HG02870 (cell line): ENCODE results near the gene REV3L.
A peak's percentile ranks its signal among the peaks of the same experiment; 100 is the strongest.
"Not testable (repeated sequence)": the region's sequence is repeated elsewhere in the genome, so short reads cannot be mapped to it uniquely, and the experiment has no call there.

ENCODE experiments used
- ATAC-seq: cut with Tn5 transposase; IDR thresholded peaks from one replicate; pipeline ENCODE4 v1.9.1; 2021; ENCODE audit warnings: mild to moderate bottlenecking, moderate library complexity; ENCODE audit not compliant: unreplicated experiment

Gene REV3L

DNA sequence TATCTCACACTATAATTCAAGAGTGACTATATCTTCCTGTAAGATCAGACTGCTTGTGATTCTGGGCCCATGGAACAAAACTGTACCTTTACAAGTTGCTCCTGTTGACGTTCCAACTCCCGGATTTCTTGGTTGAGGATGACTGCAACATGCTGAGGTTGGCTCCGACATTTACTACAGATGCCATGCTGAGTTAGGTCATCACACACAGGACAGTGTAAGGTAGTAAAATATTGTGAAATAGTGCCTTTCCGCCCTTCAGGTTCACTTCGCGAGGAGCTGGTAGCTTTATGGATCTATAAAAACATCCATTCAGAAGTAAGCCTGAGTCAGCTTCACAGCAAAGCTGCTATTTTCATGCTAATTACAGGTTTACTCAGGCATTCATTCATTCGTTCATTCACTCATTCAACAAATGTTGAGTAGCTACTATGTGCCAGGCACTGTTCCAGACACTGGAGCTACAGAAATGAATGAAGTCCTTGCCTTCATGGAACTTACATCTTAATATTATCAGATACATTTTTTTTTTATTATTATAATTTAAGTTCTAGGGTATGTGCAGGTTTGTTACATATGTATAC lies 175.7 kb downstream of the REV3L start:
- no peak for ATAC-seq

DNA sequence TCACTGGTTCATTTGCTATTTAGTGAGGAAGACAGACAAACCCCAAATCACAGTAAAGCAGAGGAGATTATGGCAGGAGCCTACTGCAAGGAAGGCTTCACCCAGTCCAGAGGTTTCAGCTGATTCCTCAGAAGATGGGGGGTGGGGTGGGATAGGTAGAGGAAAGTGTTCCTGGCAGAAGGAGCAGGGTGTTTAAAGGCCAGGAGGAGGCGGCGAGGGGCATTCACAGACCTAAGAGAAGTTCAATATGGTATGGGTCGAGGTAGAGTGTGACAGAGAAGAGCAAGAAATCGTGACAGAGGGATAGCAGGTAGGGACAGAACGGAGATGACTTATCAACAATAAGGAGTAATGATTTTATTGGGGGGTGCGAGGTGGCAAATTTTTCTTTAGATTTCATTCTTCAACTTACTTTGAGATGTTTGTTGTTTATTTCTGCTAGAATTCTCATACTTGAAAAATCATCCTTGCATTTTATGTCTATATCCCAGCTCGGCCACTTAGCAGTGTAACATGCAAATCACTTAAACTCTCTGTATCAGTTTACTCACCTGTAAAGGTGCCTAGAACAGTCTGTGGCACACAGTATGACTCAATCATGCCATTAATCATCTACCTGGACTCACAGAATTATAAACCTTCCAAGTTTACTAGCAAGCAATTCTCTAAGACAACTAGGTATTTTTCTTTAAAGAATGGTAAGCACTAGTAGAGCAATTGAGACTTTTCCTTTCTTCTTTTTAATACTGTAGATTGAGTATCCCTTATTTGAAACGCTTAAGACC lies 176.7 kb downstream of the REV3L start:
- no peak for ATAC-seq

DNA sequence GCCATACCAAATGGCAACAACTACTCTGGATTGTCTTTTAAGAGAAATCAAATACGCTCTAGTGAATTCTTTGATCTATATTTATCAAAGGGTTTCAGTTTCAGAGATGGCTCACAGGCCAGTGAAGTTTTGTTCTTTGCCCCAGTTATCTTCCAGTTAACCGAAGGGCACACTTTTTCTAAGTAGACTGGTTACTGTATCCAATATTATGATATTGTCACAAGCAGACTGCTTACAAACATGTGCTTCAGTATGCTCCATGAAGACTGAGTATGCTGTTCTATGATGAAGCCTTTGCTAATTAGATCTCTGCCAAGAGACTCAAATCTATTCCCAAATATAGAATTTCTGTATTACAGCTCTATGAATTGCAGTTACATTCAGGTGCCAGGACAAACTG lies 181.1 kb downstream of the REV3L start:
- peak; percentile 60 for ATAC-seq

DNA sequence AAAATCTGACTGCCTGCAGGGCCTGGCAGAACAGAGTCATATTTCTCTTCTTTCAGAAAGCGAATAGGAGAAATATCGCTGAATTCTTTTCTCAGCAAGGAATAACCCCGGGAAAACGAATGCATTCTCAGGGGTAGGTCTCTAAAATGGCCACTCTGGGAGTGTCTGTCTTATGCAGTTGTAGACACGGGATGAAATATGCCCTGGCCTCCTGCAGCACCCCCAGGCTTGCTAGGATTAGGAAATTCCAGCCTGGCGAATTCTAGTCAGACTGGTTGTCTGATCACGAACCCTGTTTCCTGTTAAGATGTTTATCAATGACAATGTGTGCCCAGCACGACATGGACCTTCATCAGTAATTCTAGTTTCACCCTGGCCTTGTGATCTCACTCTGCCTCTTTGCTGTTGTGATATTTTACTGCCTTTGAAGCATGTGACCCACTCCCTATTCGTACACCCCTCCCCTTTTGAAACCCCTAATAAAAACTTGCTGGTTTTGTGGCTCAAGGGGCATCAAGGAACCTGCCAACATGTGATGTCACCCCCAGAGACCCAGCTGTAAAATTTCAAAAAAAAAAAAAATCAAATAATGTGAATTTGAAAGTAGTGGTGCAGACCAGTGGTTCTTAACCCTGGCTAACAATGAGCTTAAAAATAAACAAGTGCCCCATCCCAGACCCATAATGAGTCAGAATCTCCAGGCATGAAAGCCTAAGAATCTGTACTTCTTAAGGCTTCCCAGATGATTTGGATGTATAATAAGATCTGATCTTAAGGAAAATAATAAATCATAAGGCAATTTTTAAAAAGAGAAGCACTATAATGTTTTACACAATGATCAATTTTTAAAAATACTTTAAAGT lies 181.8 kb downstream of the REV3L start:
- ATAC-seq = not testable (repeated sequence)

DNA sequence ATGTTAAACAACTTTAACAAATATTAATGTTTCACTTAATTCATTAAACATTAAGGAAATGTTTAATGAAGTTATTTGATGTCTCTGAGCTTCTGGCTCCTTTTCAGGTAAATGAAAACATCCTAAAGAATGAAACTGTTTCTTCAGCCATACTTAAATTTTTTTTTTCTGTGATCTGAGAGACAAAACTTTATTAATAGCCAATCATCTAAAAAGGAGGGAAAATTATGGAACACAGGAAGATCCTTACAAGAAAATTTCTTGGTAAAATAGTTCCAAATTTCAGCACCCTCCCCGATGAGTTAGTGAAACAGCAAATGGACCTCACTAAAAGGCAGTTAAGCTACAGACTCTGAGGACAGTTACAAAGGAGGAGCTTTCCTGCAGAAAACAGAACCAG lies 185.2 kb downstream of the REV3L start:
- ATAC-seq = no peak

DNA sequence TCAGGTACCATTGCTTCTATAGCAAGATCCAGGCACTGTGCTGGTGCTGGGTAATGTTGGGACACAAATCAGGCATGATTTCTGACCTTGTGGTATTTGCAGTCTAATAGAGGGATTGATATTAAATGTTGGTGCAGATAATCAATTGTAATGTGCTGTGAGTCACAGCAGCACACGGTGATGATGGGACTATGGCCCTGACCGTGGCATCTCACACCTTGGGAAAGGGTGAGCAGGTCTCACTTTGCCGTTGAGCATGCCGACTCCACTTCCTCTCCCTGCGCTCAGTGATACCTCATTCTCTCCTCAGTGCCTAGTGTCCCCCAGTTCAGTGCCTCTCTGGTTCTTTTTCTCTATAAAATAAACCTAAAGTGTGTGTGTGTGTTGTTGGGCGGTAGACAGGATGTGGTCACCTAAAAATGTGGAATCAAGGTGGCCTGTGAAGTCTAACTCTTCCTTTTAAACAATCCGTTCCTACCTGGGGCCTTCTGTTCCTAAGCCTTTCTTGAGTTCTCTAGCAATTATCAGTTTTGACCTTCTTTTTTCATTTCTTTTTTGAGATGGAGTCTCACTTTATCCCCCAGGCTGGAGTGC lies 188.5 kb downstream of the REV3L start:
- no peak for ATAC-seq

DNA sequence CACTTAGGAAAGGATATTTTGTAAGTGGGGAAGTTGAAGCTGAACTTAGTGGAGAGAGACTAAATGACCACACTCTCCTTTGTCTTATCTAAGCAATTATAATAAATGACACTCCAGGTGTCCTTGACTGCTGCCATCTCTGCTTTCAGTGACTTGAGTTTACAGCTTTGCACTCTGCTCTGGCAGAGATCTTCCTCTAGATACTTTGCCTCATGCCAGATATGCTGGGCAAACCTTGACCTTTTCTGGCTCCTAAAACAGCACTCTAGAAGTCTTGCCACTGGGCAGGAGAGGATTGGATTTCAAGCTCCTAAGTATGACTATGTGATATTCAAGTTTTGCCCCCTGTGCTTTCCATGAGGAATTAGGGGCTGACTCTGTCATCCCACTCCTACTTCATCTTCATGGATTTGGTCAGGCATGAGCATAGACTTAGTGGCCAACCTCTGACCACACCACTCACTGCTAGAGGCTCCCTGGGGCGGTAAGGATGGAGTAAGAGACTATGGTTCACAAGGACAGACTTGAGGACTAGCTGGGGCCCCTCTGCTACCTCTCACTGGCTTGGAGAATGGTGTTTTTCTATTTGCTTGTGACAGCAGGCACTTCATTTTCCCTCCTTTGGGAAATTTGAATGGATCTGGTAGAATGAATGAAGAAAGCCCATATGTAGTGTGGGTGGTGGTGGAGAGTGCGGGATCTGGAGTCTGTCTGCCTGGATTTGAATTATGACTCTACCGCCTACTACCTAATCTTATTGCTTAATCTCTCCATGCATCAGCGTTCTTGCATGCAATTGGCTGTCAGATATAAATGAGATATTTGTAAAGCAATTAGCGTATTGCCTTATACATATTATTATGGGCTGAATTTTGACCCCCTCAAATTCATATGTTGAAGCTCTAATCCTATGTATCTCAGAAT lies 191.4 kb downstream of the REV3L start:
- ATAC-seq = peak; percentile 31

DNA sequence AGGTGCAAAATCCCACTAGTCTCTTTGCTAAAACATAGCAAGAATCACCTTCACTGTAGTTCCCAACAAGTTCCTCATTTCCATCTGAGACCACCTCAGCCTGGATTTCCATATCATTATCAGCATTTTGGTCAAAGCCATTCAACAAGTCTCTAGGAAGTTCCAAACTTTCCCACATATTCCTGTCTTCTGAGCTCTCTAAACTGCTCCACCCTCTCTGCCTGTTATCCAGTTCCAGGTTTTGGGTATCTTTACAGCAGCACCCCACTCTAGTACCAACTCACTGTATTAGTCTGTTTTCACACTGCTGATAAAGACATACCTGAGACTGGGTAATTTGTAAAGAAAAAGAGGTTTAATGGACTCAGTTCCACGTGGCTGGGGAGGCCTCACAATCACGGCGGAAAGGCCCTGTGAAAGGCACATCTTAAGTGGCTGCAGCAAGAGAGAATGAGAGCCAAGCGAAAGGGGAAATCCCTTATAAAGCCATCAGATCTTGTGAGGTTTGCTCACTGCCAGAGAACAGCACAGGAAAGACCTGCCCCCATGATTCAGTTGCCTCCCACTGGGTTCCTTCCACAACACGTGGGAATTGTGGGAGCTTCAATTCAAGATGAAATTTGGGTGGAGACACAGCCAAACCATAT lies 192.2 kb downstream of the REV3L start:
- ATAC-seq = peak; percentile 94

DNA sequence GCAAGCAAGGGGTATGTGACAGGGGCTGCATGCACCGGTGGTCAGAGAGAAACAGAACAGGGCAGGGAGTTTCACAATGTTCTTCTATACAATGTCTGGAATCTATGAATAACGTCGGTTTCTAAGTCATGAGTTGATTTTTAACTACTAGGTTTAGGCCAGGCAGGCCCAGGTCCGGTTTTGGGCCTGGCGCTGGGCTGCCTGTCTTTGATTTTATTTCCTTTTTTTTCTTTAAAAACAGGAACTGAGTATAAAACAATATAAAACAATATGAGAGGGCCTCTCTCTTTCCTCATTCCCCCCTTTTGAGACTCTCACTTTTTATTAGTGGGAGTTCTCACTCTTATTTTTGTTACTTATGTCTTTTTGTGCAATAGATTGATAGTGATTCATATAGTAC lies 198.7 kb downstream of the REV3L start:
- ATAC-seq = not testable (repeated sequence)

DNA sequence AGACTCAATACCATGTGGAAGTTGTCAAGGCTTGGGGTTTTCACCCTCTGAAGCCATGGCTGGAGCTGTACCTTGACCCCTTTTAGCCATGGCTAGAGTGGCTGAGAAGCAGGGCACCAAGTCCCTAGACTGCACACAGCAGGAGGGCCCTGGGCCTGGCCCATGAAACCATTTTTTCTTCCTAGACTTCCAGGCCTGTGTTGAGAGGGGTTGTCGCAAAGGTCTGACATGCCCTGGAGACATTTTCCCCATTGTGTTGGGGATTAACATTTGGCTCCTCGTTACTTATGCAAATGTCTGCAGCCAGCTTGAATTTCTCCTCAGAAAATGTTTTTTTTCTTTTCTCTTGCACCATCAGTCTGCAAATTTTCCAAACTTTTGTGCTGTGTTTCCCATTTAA lies 199.3 kb downstream of the REV3L start:
- ATAC-seq = no peak

DNA sequence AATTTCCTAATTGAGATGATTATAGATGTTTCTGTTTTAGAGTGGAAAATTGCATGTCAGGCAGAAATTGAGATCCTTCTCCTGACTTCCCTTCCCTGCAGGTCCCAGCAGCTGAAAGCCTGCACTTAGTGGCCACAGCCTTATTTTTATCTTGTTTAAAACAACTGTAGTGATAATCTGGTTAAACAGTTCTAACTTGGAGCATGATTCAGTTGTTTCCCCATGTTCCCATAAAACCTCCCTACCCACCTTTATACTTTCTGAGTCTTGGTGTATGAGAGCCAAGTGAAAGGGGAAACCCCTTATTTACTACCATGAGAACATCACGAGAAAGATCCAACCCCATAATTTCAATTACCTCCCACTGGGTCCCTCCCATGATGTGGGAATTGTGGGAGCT lies 200.5 kb downstream of the REV3L start:
- no peak for ATAC-seq

DNA sequence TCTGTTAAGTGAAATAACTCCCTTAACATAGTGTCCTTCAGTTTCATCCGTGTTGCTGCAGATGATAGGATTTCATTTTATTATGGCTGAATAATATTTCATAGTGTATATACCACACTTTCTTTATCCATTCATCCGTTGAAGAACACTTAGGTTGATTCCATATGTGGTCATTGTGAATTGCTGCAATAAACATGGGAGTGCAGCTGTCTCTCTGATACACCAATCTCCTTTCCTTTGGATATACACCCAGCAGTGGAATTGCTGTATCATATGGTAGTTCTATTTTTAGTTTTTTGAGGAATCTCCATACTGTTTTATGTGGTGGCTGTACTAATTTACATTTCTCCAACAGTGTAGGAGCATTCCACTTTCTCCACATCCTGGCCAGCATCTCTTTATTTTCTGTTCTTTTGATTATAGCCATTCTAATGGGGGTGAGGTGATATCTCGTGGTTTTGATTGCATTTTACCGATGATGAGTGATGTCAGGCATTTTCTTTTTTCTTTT lies 202.5 kb downstream of the REV3L start:
- ATAC-seq = no peak

DNA sequence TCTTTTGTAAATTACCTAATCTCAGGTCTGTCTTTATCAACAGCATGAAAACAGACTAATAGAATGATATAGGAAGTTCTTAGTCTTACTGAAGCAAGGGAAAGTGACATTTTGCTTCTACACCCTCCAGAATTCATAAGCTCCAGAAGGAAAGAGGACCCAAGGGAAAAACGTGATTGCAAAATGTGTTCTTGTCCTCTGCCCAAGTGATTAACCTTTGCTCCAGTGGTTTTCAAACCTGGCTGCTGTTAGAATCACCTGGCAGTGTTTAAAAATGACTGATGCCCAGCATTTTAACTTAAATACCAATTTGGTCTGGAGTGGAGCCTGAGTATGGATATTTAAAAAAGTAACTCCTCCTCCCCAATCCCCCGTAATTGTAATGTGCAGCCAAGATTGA lies 204.3 kb downstream of the REV3L start:
- ATAC-seq = no peak

DNA sequence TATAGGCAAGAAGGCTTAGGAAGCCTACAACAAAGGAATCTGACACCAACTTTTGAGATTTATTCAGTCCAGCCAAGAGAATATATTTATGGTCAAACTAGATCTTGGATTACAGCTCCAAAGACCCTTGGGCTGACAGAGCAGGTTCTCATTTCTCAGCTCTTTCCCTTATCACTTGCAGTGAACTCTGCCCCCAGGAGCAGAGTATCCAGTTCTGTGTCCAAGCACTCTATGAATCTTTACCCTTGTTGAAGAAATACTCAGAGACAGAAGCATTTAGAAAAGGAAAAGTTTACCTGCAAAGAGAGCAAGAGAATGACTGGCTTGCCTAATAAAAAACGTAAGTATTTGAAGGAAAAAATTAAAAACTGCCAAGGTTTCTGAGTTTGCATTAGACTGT lies 205.2 kb downstream of the REV3L start:
- ATAC-seq = no peak

DNA sequence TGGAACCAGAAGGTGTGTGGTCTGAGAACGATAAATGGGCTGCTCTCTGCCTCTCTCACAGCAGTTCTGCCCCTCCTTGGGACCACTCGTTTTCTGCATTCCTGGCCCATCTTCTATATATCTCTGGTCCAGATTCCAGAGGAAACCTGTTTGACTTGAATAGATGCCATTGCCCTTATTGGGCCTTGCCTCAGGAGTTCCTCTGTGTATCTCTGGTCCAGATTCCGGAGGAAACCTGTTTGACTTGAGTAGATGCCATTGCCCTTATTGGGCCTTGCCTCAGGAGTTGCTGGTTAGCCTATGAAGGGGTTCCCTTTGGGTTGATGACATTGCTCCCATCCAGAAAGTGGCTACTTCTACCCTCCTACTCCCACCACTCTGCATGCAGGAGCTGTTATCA lies 206.3 kb downstream of the REV3L start:
- ATAC-seq = no peak

DNA sequence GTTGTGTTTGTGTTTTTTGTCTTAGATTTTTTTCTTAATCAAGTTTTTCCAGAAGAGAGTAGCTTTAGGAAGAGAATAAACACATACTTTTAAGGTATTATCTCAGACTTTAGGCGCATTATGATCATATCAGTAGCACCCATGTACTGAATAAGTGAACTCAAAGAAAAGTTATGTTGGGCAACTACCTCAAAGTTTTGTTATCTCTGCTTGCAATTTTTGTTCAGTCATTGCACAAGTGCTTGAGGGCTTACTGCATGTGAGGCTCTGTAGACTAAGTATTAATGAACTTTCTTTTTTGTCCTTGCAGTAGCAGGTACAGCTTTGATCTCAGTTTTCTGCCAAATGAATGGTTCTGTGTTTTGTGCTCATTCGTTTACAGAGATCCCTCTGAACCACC lies 206.7 kb downstream of the REV3L start:
- no peak for ATAC-seq

DNA sequence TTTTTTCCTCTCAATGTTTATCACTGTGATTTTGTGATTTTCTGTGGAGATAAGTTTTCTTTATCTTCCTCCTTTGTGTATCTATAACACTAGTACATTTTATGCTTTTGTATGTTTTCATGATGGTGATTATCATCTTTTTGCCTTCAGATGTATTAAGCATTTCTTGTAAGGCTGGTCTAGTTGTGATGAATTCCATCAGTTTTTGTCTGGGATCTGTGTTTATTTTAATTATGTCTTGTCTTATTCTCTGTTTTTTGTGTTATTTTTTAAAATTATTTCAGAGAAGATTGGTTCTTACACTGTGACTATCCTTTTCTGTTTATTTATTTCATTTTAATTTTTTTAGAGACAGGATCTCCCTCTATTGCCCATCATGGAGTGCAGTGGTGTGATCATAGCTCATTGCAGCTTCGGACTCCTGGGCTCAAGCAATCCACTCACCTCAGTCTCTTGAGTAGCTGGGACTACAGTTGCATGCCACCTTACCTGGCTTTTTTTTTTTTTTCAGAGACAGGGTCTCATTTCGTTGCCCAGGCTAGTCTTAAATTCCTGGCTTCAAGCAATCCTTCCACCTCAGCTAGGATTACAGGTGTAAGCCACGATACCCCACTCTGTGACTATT lies 208.3 kb downstream of the REV3L start:
- no peak for ATAC-seq

DNA sequence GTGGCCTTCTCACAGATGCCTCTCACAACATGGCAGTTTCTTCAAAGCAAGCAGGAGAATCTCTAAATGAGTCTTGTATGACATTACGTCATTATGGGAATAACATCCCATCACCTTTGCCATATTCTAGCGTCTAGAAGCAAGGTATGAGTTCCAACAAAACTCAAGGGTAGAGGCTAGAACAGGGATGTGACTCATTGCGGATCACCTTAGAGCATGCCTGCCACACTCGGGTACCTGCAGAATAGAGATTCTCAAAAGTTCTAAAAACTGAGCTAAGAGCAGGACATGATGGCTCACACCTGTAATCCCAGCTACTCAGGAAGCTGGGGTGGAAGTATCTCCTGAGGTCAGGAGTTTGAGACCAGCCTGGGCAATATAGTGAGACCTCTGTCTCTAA lies 212.9 kb downstream of the REV3L start:
- ATAC-seq = no peak

DNA sequence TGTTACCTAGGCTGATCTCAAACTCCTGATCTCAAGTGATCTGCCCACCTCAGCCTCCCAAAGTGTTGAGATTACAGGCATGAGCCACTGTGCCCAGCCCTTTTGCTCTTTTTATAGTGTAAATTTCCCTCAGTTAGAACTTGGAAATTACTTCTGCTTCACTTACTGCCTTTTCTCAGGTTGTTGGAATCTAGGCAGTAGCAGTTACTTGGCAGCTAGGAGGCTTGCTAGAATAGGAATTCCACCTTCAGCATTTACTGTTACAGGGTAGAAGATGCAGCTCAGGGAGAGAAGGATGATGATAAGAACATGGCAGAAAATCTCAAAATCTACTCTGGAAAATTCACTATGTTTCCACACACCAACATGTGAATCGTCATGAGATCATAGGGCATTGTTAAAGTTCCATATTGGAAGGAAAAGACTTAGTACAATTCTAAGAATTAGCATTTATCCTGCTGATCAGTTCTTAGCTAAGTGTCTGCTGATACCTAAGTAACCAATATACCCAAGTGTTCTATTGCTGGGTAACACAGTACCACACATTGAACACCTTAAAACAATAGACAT lies 213.5 kb downstream of the REV3L start:
- no peak for ATAC-seq
